GM19023 (cell line): ENCODE measurements around the gene SLC1A2.

ENCODE experiments used
- ATAC-seq: cut with Tn5 transposase; IDR thresholded peaks from one replicate; pipeline ENCODE4 v1.9.1; 2021; ENCODE audit warnings: mild to moderate bottlenecking, moderate library complexity; ENCODE audit not compliant: unreplicated experiment

The SLC1A2 gene

DNA sequence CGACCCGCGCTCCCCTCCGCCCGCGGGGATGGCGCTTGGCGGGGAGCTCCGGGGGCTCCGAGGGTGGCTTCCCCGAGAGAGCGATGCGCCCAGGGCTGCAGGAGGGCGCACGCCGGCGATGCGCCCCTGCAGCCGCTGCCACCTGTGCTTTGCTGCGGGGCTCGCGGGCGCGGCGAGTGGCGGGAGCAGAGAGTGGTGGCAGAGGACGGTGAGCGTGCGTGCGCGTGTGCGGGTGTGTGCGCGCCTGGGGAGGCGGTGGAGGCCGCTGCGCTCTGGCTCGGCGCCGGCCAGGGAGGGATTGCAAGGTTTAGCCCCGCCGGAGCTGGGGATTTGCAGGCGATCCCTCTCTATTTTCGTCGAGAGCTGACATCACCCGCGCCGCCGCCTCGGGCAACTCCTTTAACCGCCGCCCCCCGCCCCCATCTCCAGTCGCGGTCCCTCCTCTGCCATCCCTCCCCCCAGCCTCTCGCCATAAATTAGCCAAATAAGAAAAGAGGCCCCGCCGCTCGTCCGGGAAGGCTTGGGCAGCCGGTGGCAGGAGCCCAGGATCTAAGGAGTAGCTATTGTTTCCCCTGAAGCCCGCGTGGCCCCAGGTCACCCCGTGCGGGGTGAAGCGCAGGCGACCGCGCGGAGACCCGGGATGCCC, at the start of gene SLC1A2:
TSS of gene SLC1A2 (minus strand) at position 375 of the 646 bp plus-strand sequence. CDS start 592 bp downstream, outside the sequence.
- ATAC-seq, result no peak

DNA sequence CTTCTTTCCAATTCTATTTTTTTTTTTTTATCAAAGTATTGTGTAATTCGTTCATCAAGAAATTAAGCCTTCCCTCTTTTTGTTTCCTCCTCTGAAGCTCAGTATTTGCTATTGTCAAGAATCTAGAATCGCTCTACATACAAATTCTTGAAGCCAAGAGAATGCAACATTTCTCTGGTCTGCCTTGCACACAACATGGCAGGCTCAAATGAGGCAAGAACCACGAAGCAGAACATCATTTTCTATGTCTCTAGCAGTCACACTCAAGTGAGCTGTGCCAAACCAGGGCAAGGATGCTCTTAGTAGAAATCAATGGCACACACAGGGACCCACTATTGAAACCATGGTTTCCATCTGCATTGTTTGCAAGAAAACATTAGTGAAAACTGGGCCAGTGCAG, 46.7 kb upstream of the SLC1A2 start:
- ATAC-seq, result no peak

DNA sequence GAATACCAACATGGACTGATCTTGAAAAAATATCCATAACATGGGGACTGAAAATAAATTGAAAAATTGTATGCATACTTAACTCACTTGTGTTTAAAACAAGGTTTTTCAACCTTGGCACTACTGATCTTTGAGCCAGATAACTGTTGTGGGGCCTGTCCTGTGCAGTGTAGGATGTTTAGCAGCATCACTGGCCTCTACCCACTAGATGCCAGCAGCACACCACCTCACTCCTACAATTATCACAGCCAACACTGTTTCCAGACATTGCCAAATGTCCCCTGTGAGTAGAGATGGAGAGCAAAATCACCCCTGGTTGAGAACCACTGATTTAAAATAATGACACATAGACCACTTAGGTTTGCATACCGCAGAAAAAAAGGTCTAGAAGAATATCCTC, 45.0 kb upstream of the SLC1A2 start:
- no peak for ATAC-seq

DNA sequence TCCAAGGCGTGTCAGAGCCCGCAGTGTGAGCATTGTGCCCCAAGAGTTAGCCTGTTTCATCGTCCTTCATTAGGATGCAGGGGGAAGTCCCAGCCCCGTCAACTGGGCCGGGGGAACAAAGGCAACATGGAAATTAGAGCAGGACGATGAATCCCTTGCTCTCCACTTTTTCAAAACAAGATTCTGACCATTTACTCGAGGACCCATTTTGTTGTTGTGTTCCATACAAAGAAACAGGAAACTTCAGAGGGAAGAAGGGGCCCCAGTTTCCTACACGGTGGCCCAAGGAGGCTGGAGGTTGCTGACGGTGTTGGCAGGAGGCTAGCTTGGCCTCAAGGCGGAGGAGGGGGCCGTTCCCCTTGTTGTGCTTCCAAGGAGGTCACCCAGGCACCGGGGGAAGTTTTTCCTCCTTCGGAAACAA, 44.0 kb upstream of the SLC1A2 start:
- no peak for ATAC-seq

DNA sequence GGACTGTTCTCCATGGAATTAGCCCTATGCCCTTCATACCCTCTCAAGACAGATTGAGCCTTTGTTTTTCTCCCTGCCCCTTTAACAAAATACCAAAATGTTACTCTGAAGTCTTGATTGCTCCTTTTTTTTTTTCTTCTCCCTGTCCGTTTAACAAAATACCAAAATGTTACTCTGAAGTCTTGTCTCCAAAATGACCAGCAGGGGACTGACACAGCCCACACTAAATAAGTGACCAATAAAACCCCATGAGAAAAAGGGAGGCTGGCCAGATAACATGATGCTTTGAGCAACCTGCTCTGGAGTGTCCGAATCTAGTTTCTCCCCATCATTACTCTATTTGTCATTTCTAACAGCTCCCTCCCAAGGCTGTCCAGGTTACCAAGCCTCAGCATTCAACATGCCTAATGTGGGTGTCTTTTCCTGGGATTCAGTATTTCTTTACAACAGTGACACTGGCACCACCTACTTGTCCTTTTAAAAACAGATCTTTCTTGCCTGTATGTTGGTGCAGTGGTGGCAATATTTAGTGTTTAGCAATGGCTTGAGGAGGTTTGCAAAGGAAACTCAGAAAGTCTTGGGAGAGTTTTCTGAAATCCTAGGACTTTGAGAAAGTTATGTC, 42.7 kb upstream of the SLC1A2 start:
- no peak for ATAC-seq

DNA sequence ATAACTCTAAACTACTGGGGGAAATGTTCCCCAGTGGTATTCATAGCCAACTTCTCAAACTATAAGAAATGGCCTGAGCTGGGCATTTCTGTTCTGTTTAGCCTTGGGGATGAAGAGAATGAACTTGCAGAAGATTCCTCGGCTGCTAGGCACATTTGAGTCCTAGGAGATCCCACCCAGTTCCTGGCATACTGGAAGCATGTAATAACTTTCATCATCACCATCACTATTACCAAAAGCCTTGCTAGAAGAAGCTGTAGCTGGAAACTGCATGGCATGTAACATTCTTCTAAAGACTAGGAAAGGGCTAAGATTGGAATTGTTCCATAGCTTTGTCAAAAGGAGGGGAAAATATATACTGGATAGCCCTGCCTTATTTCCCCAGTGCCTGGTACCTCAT, 40.1 kb upstream of the SLC1A2 start:
- ATAC-seq, result no peak

DNA sequence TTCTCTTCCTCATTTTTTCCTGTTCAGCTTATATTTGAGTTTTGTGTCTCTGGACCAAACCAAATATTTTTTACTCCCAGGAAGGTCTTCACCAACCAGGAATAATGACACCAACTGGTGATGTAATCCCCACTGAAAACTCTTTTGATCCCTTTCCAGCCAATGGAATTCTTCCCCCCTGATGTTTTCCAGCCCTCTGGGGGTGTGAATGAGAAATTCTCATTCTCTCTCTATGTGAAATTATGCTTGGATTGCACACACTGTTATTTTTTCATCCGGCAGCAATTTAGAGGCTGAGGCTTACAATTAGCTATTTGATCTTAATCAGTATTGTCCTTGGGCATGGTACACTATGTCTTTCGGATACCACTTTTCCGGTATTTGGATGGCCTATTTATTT, 39.5 kb upstream of the SLC1A2 start:
- no peak for ATAC-seq

DNA sequence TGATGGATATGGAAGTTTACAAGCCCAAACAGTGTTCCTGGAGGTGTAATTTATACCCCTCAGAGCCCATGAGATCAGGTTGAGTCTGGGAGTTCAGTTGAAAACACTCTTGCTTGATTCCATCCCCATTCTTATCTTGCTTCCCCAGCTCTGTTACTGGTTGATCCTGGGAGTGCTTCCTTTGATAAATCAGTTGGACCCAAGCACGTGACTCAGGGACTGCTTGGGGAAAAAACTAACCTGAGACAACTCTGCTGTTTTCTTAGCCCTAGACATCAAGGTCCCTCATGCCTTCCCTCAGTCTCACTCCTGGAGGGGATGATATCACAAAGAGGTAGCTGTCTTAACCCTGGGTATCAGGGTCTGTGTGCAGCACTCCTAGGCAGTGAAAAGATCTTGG, 35.0 kb upstream of the SLC1A2 start:
- ATAC-seq, result no peak

DNA sequence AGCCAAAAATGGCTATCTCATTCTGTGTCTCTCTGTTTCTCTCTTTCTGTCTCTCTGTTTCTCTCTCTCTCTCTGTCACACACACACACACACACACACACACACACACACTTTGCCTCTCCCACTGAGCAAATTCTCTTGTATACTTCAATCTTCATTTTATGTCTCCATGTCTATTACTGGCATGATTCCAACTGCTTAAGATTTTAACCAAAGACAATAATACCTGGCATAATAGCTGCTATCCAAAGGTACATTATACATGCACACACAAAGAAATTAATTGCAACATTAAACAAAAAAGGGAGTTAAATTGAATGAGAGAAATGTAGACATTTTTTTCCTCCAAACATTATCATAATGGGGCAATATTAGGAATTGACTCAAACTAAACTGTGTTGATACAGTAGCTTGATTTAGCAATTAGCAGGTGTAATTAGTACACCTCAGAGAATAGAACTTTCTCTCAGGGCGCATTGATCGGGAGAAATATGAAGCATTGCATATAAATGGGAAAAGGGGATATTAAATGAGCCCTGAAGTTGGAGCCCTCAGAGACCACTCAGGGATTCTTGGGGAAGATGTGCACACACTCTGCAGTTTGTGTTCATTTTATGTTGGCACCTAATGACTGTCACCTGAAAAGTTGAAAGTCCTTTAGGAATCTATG, 17.4 kb upstream of the SLC1A2 start:
- no peak for ATAC-seq

DNA sequence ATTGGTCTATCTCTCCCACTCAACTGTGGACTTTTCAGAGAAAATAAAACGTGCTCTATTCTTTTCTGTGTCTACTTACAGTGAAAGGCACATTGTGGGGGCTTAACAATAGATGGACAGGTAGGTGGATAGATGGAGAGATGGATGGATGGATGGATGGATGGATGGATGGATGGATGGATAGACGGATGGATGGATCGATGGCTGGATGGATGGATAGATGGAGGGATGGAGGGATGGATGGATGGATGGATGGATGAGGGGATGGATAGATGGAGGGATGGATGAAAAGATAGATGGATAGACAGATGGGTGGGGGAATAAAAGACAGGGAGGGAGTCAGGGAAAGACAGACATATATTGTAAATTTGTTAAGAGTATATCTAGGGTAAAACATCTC, 14.2 kb upstream of the SLC1A2 start:
- ATAC-seq, result no peak

DNA sequence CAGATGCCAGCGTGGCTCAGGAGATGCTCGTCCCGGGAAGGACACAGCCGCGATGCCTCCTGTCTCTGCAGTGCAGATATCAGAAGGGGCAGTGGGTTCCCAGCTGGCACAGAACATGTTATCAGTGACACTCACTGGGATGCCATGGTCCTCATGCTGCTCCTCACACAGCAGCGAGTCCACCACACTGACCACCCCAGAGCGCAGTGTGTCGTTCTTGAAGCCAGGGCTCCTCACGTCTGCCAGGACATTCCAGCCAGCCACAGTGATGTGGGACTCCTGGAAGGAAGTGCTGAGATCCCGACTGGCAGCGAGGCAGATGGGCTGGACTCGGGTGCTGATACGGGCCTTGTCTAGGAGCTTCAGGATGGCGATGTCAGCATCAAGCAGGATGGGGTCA, 13.1 kb upstream of the SLC1A2 start:
- ATAC-seq, result no peak

DNA sequence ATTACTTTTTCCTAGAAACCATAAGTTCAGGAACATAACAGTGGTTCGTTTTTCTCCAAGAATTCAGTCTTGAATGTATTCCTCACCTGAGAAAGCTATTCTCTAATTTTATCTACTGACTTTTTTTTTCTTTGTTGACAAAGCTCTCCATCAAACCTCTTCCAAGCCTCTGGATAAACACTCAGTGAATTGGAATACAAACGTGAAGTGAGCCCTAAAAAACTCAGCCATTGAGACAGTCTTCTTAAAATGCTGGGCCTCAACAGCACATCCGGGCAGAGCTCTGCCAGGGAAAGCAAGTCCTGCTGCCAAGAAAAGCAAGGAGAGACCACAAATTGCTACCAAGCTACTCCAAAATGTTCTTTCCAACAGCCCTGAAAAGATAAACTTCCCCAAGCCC, 7.7 kb upstream of the SLC1A2 start:
- ATAC-seq, result no peak

DNA sequence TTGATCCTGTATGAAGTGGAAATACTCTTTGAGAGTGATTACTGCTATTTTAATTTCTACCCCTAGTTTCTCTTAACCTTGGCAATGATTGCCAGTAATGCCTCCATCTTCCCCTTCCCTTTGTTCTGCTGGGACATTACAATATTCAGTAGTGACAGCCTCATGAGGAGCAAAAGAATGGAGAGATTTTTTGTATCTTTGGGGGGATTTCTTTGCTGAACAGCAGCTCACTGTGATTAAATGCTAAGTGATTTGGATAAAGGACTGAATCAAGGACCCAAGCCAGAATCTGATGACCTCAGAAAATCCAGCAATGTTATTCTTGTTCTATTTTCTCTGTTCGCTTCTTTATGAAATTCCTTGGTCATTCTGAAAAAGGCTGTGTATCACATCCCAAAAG, 7.0 kb upstream of the SLC1A2 start:
- no peak for ATAC-seq

DNA sequence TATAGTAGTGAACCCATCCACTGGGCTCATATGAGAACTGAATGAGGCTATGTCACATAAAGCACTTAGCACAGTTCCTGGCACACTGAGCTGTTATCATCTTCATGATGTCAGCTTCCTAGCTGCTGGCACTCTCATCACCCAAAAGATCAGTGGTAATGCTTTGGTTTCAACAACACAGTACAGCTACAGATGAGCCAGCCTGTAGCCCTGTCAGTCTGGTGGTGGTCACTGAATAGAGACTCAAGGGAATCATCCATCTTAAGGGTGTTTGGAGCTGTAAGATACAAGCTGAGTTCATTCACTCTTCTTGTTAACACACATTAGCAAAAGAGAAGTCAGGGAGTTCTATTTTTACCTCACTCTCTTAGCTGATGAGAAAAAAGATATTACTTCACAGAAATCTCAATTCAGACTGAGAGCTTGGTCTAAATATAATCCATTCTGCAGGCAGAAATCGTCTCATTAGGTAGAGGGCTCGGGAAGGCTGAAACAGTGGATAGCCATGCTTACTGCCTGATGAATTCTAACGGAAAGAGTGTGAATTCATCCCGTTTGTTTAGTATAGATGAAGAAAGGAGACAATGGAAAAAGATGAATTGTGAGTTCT, 6.3 kb upstream of the SLC1A2 start:
- ATAC-seq, result no peak

DNA sequence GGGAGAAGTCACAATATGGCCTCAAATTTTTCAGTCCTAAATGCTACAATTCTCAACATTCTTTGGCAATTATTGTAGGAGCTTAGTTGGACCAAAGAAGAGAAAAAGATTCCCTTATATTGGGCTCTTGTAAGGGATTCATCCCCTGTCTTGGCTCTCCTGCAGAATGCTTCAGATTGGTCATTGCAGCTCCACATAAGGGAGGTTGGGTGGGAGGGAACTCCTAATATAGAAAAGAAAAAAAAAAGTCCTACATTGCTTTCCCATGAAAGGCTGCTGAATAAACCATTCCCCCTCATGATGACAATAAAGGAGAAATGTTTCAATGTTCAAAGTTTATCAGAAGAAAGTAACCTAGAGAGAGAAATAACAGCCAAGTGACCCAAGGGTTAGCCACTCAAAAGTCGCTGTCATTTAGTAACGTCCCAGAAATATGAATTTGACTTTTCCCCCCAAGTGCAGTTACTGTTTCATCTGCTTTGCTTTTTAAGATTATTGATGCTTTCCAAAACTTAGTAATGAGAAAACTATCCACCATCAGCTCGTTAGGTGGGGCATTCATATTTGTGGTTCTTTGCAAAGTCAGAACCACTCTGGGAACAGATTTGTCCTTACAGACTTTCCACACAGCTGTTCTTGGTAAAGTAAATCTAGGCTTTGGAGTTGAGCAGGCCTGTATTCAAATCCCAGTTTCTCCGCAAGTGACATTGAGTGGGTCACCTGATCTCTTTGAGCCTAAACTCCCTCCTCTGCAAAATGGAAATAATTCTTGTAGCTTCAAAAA, 5.0 kb upstream of the SLC1A2 start:
- no peak for ATAC-seq

DNA sequence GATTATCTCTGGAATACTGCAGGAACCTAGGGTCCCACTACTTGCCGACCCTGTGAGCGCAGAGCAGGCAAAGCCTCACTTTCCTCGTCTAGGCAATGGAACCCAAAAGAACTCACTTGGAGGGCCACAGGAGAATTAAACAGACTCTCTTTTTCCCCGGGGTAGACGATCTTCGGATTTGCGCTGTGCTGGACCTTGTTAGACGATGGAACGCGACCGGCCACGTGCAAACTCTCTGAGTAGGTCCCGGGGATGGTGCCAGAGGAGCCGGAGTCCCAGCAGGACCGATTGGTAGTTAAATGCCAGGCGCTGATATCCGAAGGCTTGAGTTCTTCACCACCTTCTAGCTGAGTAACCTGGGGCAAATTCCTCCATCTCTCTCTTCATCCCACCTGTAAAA, 1.0 kb upstream of the SLC1A2 start:
- no peak for ATAC-seq

DNA sequence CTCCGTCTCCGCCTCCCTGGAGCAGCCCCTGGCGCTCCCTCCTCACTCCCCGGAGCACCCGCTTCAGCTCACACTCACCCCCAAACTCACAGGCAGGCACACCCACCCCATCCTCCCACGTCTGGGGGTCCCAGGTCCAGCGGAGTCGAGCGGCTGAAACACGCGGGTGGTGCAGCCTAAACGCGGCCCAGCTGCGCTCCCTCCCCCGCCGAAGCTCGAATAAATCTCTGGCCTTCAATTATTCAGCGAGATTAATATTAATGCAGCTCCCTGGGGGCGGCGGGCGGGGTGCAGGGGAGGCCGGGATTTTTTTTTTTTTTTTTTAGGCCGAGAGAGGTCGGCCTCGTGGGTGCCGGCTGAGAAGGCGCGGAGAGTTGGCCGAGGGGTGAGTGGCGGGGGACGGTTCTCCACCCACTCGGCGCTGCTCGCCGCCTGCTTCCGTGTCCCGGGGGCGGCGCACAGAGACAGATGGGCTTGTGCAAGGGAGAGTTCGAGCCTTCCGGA, 524 bp upstream of the SLC1A2 start:
- no peak for ATAC-seq

DNA sequence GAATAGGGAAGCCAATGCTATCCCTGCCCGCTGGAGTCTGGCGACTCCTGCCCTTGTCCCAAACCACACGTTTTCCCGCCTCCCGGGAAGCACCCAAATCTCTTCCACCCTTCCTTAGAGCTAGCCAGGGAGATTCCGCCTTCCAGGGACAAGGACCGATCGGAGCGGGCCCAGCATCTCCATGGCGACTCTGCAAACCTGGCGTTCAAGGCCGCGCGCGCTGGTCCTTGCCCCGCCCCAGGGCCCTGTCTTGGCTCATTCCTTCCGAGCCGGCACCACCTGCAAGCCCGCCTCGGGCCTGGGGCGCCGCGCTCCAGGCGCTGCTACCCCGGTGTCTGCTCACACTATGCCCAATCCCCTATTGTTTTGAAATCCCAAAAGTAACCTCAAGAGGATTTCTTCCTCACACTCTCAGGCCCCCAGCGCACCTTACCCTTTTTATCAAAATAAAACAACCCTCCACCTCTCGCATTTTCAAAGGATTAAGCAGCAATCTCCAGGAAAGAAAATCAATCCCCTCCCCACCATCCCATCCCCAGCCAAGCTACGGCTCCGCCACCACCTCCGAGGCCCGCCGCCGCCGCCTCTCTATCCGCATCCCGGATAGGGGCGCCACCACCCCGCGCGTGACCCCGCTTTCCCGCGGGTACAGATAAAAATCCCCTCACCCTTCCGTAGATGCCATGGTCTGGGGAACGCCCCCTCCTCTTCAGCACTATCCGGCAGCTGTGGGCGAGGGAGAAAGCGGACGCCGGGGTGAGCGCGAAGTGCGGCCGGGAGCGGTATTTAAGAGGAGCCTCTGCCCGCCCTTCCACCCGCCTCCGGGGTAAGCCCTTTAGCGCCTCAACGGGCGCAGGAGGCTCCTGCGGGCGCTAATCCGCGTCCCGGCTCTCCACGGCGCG, 825 bp downstream of the SLC1A2 start:
- no peak for ATAC-seq

DNA sequence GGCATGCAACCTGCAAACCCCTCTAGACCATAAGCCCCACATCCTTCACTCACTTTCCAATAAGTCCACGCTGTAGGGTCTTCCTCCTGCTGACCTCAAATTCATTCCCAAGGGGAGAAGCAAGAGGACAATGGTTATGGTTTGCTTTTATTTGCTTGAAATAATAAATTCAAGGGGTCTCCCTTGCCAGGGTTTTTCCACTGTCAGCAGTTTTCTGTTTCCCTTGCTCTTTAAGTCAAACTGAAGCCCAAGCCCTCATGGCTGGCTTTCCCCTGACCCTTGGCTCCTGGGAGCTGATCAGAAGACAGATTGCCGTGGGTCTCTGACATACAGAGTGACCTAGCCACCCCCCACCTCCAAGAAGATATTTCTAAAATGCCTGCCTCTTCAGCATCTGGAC, 3.9 kb downstream of the SLC1A2 start:
- ATAC-seq, result no peak

DNA sequence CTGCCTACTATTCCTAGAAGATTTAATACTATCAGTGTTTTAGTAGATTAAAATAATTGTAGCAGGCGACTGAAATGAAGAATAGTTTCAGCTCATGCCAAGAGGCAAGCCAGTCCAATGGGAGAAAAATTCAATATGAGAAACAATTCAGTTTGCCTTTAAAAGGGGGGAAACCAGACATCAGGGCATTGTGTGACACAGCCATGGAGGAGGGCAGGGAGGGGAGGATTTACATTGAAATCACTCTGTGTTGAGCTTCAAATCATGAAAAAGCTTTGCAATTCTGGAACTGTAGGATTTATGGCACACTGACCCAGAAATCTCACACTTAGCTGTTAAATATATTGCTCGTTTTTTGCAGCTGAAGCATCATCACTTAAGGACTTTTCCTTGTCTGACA, 4.6 kb downstream of the SLC1A2 start:
- no peak for ATAC-seq
